Measurements from ENCODE around the gene SPATS2L.

GRCh38 chr2:200426754-200427153 lies 120.3 kb downstream of the SPATS2L start:
- no peak for TF ChIP-seq POLR2A (IDR thresholded peaks at IDR 0.05)
- TF ChIP-seq CTCF (IDR thresholded peaks at IDR 0.05): no peak
